ENCODE results near the gene BCL11A.

DNA sequence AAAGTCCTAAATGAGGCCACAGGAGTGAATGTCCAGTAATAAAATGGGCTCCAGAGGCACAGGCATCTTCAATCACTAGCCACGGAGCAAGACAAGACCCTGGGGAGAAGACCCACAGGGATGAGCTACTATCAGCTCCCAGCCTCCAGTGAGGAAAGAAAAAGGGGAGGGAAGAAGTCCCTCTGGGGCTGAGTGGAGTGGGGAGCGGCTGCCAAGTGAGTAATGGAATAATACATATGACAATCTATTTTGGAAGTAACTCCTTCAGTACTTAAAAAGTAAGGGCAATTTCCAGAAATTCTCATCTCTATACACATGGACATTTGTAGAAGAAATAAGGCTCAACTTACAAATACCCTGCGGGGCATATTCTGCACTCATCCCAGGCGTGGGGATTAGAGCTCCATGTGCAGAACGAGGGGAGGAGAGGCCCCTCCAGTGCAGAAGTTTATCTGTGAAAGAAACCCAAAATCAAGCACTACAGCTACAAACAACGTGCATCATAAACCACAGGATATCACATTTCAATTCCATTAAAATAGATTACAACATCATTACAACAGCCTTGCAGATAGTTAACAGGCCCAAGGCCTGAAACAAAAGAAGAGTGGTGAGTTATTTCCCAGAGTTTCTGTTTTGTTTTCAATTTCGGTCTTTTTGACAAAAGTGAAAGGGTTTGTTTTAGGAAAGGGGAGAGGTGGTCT is 84.9 kb downstream of the BCL11A start:
- TF ChIP-seq EP300 (IDR thresholded peaks at IDR 0.05; ENCODE audit: borderline replicate concordance) (no peak), EGR1 (IDR thresholded peaks at IDR 0.05) (no peak), FOXM1 (IDR thresholded peaks at IDR 0.05; ENCODE audit: borderline replicate concordance, low read depth) (no peak), YY1 (IDR thresholded peaks at IDR 0.05; ENCODE audit: low read depth) (no peak), NFIC (IDR thresholded peaks at IDR 0.05) (no peak), ZBTB7A (IDR thresholded peaks at IDR 0.05; ENCODE audit: low read depth) (no peak), TAF1 (IDR thresholded peaks at IDR 0.05; ENCODE audit: low read depth) (no peak), CREB1 (IDR thresholded peaks at IDR 0.05; ENCODE audit: low read depth) (no peak), TEAD4 (IDR thresholded peaks at IDR 0.05) (no peak), RAD21 (IDR thresholded peaks at IDR 0.05; ENCODE audit: low read depth) (no peak), CEBPB (IDR thresholded peaks at IDR 0.05) (no peak)
- TF ChIP-seq, protein P1, sequence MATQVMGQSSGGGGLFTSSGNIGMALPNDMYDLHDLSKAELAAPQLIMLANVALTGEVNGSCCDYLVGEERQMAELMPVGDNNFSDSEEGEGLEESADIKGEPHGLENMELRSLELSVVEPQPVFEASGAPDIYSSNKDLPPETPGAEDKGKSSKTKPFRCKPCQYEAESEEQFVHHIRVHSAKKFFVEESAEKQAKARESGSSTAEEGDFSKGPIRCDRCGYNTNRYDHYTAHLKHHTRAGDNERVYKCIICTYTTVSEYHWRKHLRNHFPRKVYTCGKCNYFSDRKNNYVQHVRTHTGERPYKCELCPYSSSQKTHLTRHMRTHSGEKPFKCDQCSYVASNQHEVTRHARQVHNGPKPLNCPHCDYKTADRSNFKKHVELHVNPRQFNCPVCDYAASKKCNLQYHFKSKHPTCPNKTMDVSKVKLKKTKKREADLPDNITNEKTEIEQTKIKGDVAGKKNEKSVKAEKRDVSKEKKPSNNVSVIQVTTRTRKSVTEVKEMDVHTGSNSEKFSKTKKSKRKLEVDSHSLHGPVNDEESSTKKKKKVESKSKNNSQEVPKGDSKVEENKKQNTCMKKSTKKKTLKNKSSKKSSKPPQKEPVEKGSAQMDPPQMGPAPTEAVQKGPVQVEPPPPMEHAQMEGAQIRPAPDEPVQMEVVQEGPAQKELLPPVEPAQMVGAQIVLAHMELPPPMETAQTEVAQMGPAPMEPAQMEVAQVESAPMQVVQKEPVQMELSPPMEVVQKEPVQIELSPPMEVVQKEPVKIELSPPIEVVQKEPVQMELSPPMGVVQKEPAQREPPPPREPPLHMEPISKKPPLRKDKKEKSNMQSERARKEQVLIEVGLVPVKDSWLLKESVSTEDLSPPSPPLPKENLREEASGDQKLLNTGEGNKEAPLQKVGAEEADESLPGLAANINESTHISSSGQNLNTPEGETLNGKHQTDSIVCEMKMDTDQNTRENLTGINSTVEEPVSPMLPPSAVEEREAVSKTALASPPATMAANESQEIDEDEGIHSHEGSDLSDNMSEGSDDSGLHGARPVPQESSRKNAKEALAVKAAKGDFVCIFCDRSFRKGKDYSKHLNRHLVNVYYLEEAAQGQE (IDR thresholded peaks at IDR 0.05; ENCODE audit: low read depth) = no peak
- TF ChIP-seq, protein P2, sequence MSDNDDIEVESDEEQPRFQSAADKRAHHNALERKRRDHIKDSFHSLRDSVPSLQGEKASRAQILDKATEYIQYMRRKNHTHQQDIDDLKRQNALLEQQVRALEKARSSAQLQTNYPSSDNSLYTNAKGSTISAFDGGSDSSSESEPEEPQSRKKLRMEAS (IDR thresholded peaks at IDR 0.05) = no peak
- TF ChIP-seq, protein P3, sequence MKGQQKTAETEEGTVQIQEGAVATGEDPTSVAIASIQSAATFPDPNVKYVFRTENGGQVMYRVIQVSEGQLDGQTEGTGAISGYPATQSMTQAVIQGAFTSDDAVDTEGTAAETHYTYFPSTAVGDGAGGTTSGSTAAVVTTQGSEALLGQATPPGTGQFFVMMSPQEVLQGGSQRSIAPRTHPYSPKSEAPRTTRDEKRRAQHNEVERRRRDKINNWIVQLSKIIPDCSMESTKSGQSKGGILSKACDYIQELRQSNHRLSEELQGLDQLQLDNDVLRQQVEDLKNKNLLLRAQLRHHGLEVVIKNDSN (IDR thresholded peaks at IDR 0.05) = no peak

Data from Ishikawa (cell line).